Stimulated activated CD8-positive, alpha-beta memory T cell treated with anti-CD3 and anti-CD28 coated beads, Interleukin-12 subunit alpha, Interleukin-12 subunit beta, amount 100 ng/mL, for 4 hours (primary cell): Measurements from ENCODE around the gene ASPN.

ENCODE experiments used
- DNase-seq: peaks from one replicate; pipeline ENCODE4 v3.0.0-alpha.2; 2020; ENCODE audit warnings: low read depth

ASPN gene

GRCh38 chr9:92482329-92482728 is at the start of gene ASPN:
TSS of gene ASPN (minus strand) at chr9:92482506.
- DNase-seq: no peak

- DNase-seq: no peak
Measured at GRCh38 chr9:92530893-92531292, 48.6 kb upstream of the ASPN start.

- DNase-seq: no peak
Measured at GRCh38 chr9:92529124-92529523, 46.8 kb upstream of the ASPN start.

- no peak for DNase-seq
Measured at GRCh38 chr9:92528522-92528849, 46.2 kb upstream of the ASPN start.

- no peak for DNase-seq
Measured at GRCh38 chr9:92527832-92528521, 45.7 kb upstream of the ASPN start.

GRCh38 chr9:92527291-92527828 is 45.1 kb upstream of the ASPN start:
- no peak for DNase-seq

- no peak for DNase-seq
Measured at GRCh38 chr9:92525306-92525705, 43.0 kb upstream of the ASPN start.

GRCh38 chr9:92524881-92525280 is 42.6 kb upstream of the ASPN start:
- no peak for DNase-seq

GRCh38 chr9:92522983-92523970 is 41.0 kb upstream of the ASPN start:
- no peak for DNase-seq

GRCh38 chr9:92520837-92521236 is 38.5 kb upstream of the ASPN start:
- no peak for DNase-seq

- DNase-seq: no peak
Measured at GRCh38 chr9:92518199-92518598, 35.9 kb upstream of the ASPN start.

GRCh38 chr9:92517046-92517445 is 34.7 kb upstream of the ASPN start:
- DNase-seq: no peak

- DNase-seq: no peak
Measured at GRCh38 chr9:92516521-92516920, 34.2 kb upstream of the ASPN start.

GRCh38 chr9:92514635-92515034 is 32.3 kb upstream of the ASPN start:
- DNase-seq: no peak

- DNase-seq: no peak
Measured at GRCh38 chr9:92513349-92513748, 31.0 kb upstream of the ASPN start.

- no peak for DNase-seq
Measured at GRCh38 chr9:92512622-92513021, 30.3 kb upstream of the ASPN start.

GRCh38 chr9:92510747-92511146 is 28.4 kb upstream of the ASPN start:
- no peak for DNase-seq

GRCh38 chr9:92509050-92509449 is 26.7 kb upstream of the ASPN start:
- DNase-seq: no peak

- DNase-seq: no peak
Measured at GRCh38 chr9:92508018-92508820, 25.9 kb upstream of the ASPN start.

GRCh38 chr9:92507496-92507895 is 25.2 kb upstream of the ASPN start:
- DNase-seq: no peak

- DNase-seq: no peak
Measured at GRCh38 chr9:92507005-92507404, 24.7 kb upstream of the ASPN start.

GRCh38 chr9:92506184-92506857 is 24.0 kb upstream of the ASPN start:
- no peak for DNase-seq
